HepG2 (cell line): ENCODE data around the gene ABAT. TPM values are rescaled to one million over a fixed set of nuclear protein-coding genes. Genes with fewer than 3 reads are reported as not detected.
A peak's percentile ranks its signal among the peaks of the same experiment; 100 is the strongest.

Source experiments
- ADNP ChIP-seq: sonication (generic); formaldehyde crosslinking; IDR thresholded peaks from 2 replicates; pipeline ENCODE4 v1.4.0; 2020; ENCODE audit warnings: missing genetic modification reagents
- EED ChIP-seq: sonication (generic); formaldehyde crosslinking; IDR thresholded peaks from 2 replicates; pipeline ENCODE4 v1.5.0; 2020; ENCODE audit warnings: mild to moderate bottlenecking, missing genetic modification reagents
- EP300 ChIP-seq, 3 experiments: sonication (generic) in 1 of 3; formaldehyde crosslinking in 1 of 3; IDR thresholded peaks; 2 replicates each; pipeline versions ENCODE4 v1.5.1 to v1.6.1; 2011 to 2020; ENCODE audit warnings: low read depth in 2 of 3, low read length in 2 of 3, borderline replicate concordance in 1 of 3, improper control_type of control experiment in 1 of 3, mild to moderate bottlenecking in 1 of 3, missing genetic modification reagents in 1 of 3, moderate library complexity in 1 of 3
- HNF4G ChIP-seq, 2 experiments: sonication (generic) in 1 of 2; formaldehyde crosslinking in 1 of 2; IDR thresholded peaks; 2 replicates each; pipeline versions ENCODE4 v1.4.0 to v1.6.1; 2011 to 2020; ENCODE audit warnings: borderline replicate concordance in 2 of 2, low read depth in 2 of 2, mild to moderate bottlenecking in 2 of 2, low read length in 1 of 2, missing genetic modification reagents in 1 of 2, moderate library complexity in 1 of 2
- HOXA9 ChIP-seq: sonication (generic); formaldehyde crosslinking; IDR thresholded peaks from 2 replicates; pipeline ENCODE4 v1.8.1; 2022; ENCODE audit warnings: missing genetic modification reagents, mild to moderate bottlenecking, moderate library complexity, borderline replicate concordance
- KDM1A ChIP-seq: IDR thresholded peaks from 2 replicates; pipeline ENCODE4 v1.6.1; 2016; ENCODE audit warnings: missing compliant biosample characterization
- NCOR1 ChIP-seq: fragments of 200-600 bp; sonication (generic); IDR thresholded peaks from 2 replicates; pipeline ENCODE4 v1.7.0; 2017; ENCODE audit warnings: antibody characterized with exemption, low read length, borderline replicate concordance
- NR2F2 ChIP-seq: IDR thresholded peaks from 2 replicates; pipeline ENCODE4 v1.6.1; 2012; ENCODE audit warnings: low read depth, inconsistent platforms, borderline replicate concordance
- NR2F6 ChIP-seq, 2 experiments: IDR thresholded peaks; 2 replicates each; pipeline ENCODE4 v1.6.1; 2016; ENCODE audit warnings: antibody characterized with exemption in 1 of 2, mild to moderate bottlenecking in 1 of 2
- POLR2G ChIP-seq: fragments of 200-400 bp; formaldehyde crosslinking; IDR thresholded peaks from 2 replicates; pipeline ENCODE4 v1.6.1; 2018; ENCODE audit warnings: mild to moderate bottlenecking, low read depth, low read length, moderate library complexity
- RXRA ChIP-seq: sonication (generic); formaldehyde crosslinking; IDR thresholded peaks from 2 replicates; pipeline ENCODE4 v1.5.1; 2020; ENCODE audit warnings: missing genetic modification reagents
- RXRB ChIP-seq: IDR thresholded peaks from 2 replicates; pipeline ENCODE4 v1.6.1; 2016; ENCODE audit warnings: borderline replicate concordance, missing genetic modification reagents, missing compliant biosample characterization
- SNAPC2 ChIP-seq: sonication (generic); formaldehyde crosslinking; IDR thresholded peaks from 2 replicates; pipeline ENCODE4 v1.8.1; 2022; ENCODE audit warnings: mild to moderate bottlenecking, missing genetic modification reagents
- ZC3H13 ChIP-seq: sonication (generic); formaldehyde crosslinking; IDR thresholded peaks from 2 replicates; pipeline ENCODE4 v1.8.1; 2023; ENCODE audit warnings: mild to moderate bottlenecking, missing genetic modification reagents, moderate library complexity
- ZFP36L1 ChIP-seq: sonication (generic); formaldehyde crosslinking; IDR thresholded peaks from 2 replicates; pipeline ENCODE4 v1.8.0; 2022; ENCODE audit warnings: mild to moderate bottlenecking, missing genetic modification reagents, moderate library complexity
- ZNF274 ChIP-seq: sonication (generic); formaldehyde crosslinking; IDR thresholded peaks from 2 replicates; pipeline ENCODE4 v1.5.1; 2020; ENCODE audit warnings: mild to moderate bottlenecking, missing genetic modification reagents
- ZNF569 ChIP-seq: sonication (generic); formaldehyde crosslinking; IDR thresholded peaks from 2 replicates; pipeline ENCODE4 v1.5.0; 2020; ENCODE audit warnings: mild to moderate bottlenecking, missing genetic modification reagents, moderate library complexity, borderline replicate concordance
- polyA plus RNA-seq, 8 experiments: library from polyadenylated mRNA; depleted of rRNA in 3 of 8; stranded (reverse) in 7 of 8; unstranded in 1 of 8; fragments of >200 nt; fragmentation: Illumina TruSeq in 4 of 8; extraction: Trizol in 4 of 8; gene quantifications; 2 replicates each; pipeline versions ENCODE4 v1.2.1 to v1.2.3, GENCODE V29; 2011 to 2016; ENCODE audit warnings: low read depth in 4 of 8, missing spikeins in 1 of 8, mixed read lengths in 1 of 8; ENCODE audit not compliant: insufficient read depth in 1 of 8
- total RNA-seq, 5 experiments: library from RNA; depleted of rRNA; stranded (reverse); fragments of >200 nt; fragmentation: Illumina TruSeq; extraction: Trizol; gene quantifications; 2 replicates each; pipeline ENCODE4 v1.2.3, GENCODE V29; 2016; ENCODE audit warnings: low read depth in 1 of 5
- TF ChIP-seq, protein P1 (sequence below): sonication (generic); formaldehyde crosslinking; IDR thresholded peaks from 2 replicates; pipeline ENCODE4 v1.5.1; 2020; ENCODE audit warnings: mild to moderate bottlenecking, moderate library complexity, missing genetic modification reagents
- TF ChIP-seq, protein P2 (sequence below): sonication (generic); formaldehyde crosslinking; IDR thresholded peaks from one replicate; pipeline ENCODE4 v1.5.1; 2020; ENCODE audit warnings: mild to moderate bottlenecking, missing genetic modification reagents; ENCODE audit errors: not compliant biosample characterization

Gene ABAT
- total and polyA plus RNA-seq, 2 of the 13 experiments (the other 11 are each of a cell fraction or from before 2014, with no cell fraction given) = 47.6 to 97.3 TPM

DNA sequence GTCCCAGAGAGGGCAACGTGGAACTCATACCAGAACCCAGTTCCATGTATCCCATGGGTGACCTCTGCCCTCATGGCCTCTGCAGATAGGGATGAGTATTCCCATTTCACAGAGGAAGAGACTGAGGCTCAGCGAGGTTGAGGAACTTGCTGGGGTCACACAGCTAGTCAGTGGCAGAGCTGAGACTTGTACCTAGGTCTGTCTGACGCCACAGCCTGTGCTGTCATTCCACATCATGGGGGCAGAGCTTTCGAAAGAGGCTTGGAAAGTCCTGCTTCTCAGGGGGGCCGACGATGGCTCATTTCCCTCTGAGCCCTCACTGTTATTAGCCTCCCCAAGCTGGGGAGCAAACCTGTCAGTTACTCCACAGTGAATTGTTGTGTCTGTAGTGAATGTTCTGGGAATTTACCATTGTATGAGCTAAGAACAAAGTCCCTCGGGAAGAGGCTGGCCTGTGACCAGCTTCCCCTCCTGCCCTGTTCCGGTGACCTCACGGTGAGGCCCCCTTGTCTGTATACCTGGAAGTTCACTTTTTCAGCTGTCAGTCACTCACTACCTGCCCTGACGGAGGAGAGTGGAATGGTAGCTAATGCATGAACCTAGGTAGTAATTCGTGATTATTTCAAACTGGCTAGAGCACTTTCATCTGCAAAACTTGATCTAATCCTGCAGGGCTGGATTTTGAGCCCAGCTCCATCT lies 44.0 kb upstream of the ABAT start (continued):
- TF ChIP-seq, protein P1, sequence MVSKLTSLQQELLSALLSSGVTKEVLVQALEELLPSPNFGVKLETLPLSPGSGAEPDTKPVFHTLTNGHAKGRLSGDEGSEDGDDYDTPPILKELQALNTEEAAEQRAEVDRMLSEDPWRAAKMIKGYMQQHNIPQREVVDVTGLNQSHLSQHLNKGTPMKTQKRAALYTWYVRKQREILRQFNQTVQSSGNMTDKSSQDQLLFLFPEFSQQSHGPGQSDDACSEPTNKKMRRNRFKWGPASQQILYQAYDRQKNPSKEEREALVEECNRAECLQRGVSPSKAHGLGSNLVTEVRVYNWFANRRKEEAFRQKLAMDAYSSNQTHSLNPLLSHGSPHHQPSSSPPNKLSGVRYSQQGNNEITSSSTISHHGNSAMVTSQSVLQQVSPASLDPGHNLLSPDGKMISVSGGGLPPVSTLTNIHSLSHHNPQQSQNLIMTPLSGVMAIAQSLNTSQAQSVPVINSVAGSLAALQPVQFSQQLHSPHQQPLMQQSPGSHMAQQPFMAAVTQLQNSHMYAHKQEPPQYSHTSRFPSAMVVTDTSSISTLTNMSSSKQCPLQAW = peak; percentile 35; the same call in 1 of the 2 replicates
- TF ChIP-seq RXRB (CRISPR knock-in tag) = peak; percentile 26; the same call in 1 of the 2 replicates
- peak; percentile 19; the same call in 1 of the 2 replicates for TF ChIP-seq HNF4G (IDR thresholded peaks at IDR 0.05; ENCODE audit: borderline replicate concordance, low read depth, low read length)
- no peak for TF ChIP-seq HNF4G (CRISPR knock-in tag; IDR thresholded peaks at IDR 0.05; ENCODE audit: borderline replicate concordance, low read depth)
- TF ChIP-seq NCOR1 = 0 out of 2 replicates have a peak, but pooled peaks have one; percentile 25
- TF ChIP-seq POLR2G = no peak
- TF ChIP-seq, protein P2, sequence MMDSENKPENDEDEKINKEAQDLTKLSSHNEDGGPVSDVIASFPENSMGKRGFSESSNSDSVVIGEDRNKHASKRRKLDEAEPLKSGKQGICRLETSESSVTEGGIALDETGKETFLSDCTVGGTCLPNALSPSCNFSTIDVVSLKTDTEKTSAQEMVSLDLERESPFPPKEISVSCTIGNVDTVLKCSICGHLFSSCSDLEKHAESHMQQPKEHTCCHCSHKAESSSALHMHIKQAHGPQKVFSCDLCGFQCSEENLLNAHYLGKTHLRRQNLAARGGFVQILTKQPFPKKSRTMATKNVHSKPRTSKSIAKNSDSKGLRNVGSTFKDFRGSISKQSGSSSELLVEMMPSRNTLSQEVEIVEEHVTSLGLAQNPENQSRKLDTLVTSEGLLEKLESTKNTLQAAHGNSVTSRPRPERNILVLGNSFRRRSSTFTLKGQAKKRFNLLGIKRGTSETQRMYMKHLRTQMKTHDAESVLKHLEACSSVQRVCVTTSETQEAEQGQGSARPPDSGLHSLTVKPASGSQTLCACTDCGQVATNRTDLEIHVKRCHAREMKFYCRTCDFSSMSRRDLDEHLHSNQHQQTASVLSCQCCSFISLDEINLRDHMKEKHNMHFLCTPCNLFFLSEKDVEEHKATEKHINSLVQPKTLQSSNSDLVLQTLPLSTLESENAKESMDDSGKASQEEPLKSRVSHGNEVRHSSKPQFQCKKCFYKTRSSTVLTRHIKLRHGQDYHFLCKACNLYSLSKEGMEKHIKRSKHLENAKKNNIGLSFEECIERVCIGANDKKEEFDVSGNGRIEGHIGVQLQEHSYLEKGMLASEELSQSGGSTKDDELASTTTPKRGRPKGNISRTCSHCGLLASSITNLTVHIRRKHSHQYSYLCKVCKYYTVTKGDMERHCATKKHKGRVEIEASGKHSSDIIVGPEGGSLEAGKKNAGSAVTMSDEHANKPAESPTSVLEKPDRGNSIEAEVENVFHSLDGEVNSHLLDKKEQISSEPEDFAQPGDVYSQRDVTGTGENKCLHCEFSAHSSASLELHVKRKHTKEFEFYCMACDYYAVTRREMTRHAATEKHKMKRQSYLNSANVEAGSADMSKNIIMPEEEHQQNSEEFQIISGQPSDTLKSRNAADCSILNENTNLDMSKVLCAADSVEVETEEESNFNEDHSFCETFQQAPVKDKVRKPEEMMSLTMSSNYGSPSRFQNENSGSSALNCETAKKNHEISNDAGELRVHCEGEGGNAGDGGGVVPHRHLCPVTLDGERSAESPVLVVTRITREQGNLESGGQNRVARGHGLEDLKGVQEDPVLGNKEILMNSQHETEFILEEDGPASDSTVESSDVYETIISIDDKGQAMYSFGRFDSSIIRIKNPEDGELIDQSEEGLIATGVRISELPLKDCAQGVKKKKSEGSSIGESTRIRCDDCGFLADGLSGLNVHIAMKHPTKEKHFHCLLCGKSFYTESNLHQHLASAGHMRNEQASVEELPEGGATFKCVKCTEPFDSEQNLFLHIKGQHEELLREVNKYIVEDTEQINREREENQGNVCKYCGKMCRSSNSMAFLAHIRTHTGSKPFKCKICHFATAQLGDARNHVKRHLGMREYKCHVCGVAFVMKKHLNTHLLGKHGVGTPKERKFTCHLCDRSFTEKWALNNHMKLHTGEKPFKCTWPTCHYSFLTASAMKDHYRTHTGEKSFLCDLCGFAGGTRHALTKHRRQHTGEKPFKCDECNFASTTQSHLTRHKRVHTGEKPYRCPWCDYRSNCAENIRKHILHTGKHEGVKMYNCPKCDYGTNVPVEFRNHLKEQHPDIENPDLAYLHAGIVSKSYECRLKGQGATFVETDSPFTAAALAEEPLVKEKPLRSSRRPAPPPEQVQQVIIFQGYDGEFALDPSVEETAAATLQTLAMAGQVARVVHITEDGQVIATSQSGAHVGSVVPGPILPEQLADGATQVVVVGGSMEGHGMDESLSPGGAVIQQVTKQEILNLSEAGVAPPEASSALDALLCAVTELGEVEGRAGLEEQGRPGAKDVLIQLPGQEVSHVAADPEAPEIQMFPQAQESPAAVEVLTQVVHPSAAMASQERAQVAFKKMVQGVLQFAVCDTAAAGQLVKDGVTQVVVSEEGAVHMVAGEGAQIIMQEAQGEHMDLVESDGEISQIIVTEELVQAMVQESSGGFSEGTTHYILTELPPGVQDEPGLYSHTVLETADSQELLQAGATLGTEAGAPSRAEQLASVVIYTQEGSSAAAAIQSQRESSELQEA (CRISPR knock-in tag) = no peak
- peak; percentile 78 for TF ChIP-seq ADNP (CRISPR knock-in tag)
- no peak for TF ChIP-seq ZNF274
- TF ChIP-seq KDM1A (CRISPR knock-in tag) = peak; percentile 27; the same call in 1 of the 2 replicates
- no peak for TF ChIP-seq ZNF569 (CRISPR knock-in tag)
- 0 out of 2 replicates have a peak, but pooled peaks have one; percentile 46 for TF ChIP-seq ZC3H13 (CRISPR knock-in tag)
- peak; percentile 52; the same call in 1 of the 2 replicates for TF ChIP-seq RXRA (CRISPR knock-in tag)
- TF ChIP-seq EED (CRISPR knock-in tag) = no peak
- TF ChIP-seq EP300 (IDR thresholded peaks at IDR 0.05; ENCODE audit: low read depth in 2 of 2, low read length in 2 of 2) = no peak
- TF ChIP-seq EP300 (CRISPR knock-in tag; IDR thresholded peaks at IDR 0.05; ENCODE audit: borderline replicate concordance) = no peak
- TF ChIP-seq NR2F2 = 0 out of 2 replicates have a peak, but pooled peaks have one; percentile 28
- TF ChIP-seq ZFP36L1 (CRISPR knock-in tag) = no peak
- TF ChIP-seq SNAPC2 (CRISPR knock-in tag) = no peak
- no peak for TF ChIP-seq HOXA9
- TF ChIP-seq NR2F6 (IDR thresholded peaks at IDR 0.05) = peak; percentile 36
- no peak for TF ChIP-seq NR2F6 (CRISPR knock-in tag; IDR thresholded peaks at IDR 0.05)
